ENCODE measurements around the gene LRP1-AS.

LRP1-AS gene

DNA sequence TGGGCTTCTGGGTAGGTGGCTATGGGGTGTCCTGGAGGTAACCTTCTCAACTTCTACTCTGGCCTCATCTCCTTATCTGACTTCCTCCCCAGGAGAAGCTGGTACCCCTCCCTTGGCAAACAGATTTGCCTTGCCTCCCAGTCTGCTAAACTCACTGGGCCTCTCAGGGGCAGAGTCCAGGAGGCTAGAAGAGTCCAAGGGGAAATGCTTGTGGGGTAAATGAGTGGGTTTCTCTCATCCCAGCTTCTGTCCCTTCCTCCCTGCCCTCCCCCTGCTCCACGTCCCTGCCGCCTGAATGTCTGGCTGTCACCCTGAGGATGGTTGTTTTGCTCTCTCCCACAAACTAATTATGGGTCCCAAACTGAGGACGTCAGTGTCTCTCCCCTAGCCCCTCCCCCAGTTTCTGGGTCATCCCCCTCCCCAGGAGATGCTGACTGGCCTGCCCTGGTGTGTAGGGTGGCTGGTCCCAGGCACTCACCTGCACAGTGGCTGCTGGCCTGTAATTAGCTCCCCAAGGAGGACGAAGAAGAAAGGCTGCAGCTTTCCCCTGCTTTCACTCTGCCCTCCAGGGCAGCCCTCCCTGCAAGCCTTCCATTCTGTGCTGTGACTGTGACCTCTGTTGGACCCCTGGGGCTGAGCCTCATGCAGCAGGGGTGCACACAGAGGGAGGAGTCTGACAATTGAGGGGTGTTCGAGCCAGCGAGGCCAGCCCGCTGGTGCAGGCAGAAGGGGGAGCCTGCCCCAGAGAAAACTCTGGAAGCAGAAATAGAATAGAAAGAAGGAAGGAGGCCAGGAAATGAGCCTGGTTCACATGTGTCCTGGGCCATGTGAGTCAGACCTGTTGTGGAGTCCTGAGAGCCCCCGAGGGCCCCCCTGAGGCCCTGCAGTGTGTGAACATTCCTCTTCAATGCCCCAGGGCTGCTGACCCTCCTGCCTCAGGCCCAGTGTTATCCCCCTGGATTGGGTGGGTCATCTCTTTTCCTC, at the start of gene LRP1-AS:
Gene LRP1-AS, minus strand, starts transcription at position 659 of the 984 bp plus-strand sequence.
- no peak for DNase-seq

GRCh38 chr12:57196956-57197355, 49.5 kb upstream of the LRP1-AS start:
- no peak for DNase-seq

GRCh38 chr12:57196439-57196838, 49.0 kb upstream of the LRP1-AS start:
- no peak for DNase-seq

- DNase-seq, result no peak
These were observed 48.4 kb upstream of the LRP1-AS start for GRCh38 chr12:57195611-57196371.

- DNase-seq, result no peak
These were observed 47.8 kb upstream of the LRP1-AS start for GRCh38 chr12:57195186-57195585.

DNA sequence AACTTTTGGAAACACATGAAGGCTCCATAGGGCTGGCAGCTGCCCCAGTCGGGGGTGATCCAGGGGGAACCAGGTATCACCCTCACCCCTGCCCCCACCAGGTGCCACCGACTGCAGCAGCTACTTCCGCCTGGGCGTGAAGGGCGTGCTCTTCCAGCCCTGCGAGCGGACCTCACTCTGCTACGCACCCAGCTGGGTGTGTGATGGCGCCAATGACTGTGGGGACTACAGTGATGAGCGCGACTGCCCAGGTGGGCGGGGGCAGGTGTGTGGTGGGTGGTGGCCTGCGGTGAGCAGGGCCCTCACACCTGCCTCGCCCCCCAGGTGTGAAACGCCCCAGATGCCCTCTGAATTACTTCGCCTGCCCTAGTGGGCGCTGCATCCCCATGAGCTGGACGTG, 46.8 kb upstream of the LRP1-AS start:
- DNase-seq, result no peak

- DNase-seq, result no peak
These were observed 46.4 kb upstream of the LRP1-AS start for GRCh38 chr12:57193706-57194245.

- no peak for DNase-seq
These were observed 45.5 kb upstream of the LRP1-AS start for GRCh38 chr12:57192920-57193319.

- no peak for DNase-seq
These were observed 44.0 kb upstream of the LRP1-AS start for GRCh38 chr12:57191410-57191809.

GRCh38 chr12:57190821-57191220, 43.4 kb upstream of the LRP1-AS start:
- no peak for DNase-seq

DNA sequence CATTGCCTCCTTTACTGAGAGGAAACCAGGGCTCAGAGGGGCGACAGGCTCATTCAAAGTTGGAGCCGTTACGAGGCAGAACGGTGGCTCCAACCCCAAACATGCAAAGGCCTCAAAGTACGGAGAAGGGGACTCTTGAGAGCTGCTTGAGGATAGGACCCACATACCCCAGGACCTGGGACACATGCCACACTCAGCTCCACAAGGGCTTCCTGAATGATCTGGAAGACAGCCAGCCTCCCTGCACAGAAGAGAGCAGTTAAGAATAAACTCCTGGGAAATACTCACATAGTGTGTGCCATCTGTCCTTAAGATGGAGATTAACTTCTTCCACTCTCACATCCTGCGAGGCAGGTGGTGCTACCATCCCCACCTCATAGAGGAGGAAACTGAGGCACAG, 42.6 kb upstream of the LRP1-AS start:
- DNase-seq, result peak; percentile 15

- DNase-seq, result no peak
These were observed 40.6 kb upstream of the LRP1-AS start for GRCh38 chr12:57188090-57188425.

DNA sequence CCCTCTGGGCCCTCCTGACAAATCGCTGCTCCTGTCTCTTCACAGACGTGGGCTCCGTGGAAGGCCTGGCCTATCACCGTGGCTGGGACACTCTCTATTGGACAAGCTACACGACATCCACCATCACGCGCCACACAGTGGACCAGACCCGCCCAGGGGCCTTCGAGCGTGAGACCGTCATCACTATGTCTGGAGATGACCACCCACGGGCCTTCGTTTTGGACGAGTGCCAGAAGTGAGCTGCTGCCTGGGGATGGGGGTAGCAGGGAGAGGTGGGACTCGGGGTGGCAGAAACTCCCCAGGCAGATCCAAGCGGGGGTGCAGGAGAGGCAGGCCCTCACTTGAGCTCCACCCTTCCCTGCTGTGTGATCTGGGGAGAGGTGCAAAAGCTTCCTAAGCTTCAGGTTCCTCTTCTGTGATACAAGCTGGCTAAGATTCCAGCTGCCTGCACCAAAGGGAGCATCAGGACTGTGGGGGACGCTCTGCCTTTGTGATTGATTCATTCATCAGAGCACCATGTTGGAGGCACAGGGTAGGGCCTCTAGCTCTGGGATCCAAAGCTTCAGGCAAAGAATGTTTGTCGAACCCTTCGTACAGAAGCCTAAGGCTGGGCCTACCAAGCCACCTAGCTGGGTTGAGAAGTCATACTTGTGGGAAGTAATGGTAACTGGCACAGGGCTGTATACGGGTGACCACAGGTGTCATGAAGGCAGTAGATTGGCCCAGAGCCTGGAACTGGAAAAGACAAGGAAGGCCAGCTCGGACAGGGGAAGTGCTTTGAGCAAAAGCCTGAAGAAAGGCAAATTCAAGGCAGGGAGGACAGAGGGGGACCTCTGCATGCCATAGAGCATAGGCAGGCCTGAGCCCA, 40.0 kb upstream of the LRP1-AS start:
- no peak for DNase-seq

GRCh38 chr12:57185906-57186508, 38.6 kb upstream of the LRP1-AS start:
- DNase-seq, result no peak

DNA sequence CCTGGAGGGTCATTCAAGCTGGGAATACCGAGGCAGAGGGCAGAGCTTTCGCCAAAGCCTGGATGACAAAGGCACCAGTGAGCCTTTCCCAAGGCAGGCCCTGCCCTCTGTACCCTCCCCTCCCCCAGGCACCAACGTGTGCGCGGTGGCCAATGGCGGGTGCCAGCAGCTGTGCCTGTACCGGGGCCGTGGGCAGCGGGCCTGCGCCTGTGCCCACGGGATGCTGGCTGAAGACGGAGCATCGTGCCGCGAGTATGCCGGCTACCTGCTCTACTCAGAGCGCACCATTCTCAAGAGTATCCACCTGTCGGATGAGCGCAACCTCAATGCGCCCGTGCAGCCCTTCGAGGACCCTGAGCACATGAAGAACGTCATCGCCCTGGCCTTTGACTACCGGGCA, 38.0 kb upstream of the LRP1-AS start:
- DNase-seq, result no peak

DNA sequence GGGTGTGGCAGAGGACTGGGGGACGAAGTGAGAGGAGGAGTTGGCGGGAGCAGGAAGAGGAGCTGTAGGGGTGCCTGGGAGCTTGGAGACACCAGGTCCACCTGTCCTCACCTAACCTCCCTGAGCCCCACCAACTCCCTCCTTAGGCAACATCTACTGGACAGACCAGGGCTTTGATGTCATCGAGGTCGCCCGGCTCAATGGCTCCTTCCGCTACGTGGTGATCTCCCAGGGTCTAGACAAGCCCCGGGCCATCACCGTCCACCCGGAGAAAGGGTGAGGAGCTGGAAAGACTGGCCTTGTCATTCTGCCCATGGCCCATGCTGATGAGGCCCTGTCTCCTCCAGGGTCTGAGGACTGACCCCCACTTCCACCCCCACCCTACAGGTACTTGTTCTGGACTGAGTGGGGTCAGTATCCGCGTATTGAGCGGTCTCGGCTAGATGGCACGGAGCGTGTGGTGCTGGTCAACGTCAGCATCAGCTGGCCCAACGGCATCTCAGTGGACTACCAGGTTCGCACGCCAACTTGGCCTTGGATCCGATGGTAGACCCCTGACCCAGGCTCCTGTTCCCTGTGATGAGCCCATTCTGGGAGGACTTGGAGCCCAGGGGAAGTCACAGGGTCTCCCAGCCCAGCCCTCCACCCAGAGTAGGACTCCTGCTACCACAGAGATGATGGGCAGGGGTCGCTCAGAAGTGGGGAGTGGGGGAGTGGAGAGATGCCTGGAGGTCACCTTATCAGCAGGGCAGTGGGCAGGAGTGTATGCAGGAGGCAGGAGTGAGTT, 36.7 kb upstream of the LRP1-AS start:
- DNase-seq, result no peak

- DNase-seq, result peak; percentile 70
These were observed 35.6 kb upstream of the LRP1-AS start for GRCh38 chr12:57182918-57183575.

DNA sequence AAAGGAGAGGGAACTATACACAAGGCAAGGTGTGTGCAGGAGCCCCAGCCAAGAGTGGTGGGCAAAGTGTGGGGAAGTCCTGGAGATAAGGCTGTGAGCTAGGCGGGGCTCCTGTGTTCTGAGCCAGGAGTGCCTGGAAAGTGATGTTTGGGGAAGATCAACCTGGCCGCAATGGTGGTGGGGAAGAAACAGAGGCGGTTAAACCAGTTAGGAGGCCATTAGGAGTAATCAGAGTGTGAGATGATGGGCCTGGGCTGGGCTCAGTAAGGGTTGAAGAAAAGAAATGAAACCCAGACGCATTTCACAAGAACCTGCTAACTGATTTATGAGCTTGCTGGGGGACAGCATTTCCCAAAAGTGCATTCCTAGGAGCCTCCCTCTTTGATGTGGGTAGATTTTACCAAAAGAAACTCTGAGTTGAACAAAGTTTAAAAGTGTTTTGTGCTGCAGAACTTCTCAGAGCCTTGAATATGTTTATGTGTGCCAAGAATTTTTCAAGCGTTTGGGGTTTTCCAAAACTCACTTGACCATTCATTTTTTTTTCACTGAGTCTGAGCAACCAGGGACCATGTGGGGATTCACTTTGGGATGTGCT, 34.2 kb upstream of the LRP1-AS start:
- DNase-seq, result no peak

DNA sequence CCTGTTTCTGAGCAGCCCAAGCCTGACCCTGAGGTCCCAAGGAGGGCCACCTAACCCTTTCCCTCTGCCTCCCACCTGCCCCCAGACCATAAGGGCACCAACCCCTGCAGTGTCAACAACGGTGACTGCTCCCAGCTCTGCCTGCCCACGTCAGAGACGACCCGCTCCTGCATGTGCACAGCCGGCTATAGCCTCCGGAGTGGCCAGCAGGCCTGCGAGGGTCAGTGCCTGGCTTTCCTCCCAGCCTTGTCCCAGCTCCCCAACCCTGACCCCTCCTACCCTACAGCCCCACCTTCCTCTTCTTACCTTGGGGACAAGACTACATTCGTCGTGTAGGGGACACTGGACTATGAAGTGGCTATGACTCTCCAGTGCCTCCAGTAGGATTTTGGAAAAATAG, 33.7 kb upstream of the LRP1-AS start:
- no peak for DNase-seq

DNA sequence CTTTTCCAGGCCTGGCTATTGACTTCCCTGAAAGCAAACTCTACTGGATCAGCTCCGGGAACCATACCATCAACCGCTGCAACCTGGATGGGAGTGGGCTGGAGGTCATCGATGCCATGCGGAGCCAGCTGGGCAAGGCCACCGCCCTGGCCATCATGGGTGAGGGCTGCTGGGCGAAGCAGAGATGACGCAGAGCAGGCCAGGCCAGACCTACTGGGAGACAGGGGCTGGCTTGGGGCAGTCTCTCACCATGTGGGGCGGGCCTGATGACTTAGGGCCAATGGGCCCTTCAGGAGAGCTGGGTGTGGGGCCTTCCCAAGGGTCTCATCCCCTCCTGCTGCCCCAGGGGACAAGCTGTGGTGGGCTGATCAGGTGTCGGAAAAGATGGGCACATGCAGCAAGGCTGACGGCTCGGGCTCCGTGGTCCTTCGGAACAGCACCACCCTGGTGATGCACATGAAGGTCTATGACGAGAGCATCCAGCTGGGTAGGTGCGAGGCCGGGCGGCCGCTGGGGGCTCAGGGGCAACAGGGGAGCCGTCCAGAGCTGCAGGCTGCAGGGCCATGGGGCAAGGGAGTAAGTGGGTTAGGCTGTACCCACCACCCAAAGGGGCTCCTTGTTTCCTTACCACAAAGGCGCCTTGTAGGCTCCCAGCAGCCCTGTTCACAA, 33.0 kb upstream of the LRP1-AS start:
- no peak for DNase-seq
